ENCODE results near the gene CAMSAP1.
"Not testable (repeated sequence)": the region's sequence is repeated elsewhere in the genome, so short reads cannot be mapped to it uniquely, and the experiment has no call there.

The CAMSAP1 gene

DNA sequence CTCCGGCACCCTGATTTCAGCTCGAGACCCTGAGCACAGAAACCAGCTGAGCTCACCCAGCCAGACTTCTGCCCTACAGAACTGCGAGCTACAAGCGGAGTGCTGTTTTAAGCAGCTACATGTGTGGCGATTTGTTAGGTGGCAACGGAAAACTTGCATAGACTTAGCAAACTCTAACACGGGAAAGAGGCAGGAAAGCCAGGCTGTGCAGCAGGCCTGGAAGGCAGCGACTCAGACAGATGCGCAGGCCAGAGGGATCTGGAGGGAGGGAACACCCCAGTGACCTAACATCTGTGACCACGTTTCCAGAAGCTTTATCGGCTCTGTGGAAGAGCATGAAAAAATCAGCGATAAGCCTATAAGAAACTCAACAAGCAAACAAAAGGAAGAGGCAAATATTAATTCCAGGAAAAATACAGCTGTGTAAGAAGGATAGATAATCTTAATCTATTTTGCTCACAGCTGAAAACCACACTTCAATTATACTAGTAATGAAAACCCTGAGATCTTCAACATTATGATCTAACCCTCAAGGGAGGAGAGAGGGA is 42.9 kb upstream of the CAMSAP1 start:
- no peaks in the 10 kb centered on the region for H3K27me3 ChIP-seq
- no peaks in the 10 kb centered on the region for H3K4me1 ChIP-seq (ENCODE audit: control insufficient read depth in 1 of 2, insufficient read depth in 1 of 2, low read depth in 1 of 2, low read length in 1 of 2)
- H3K27ac ChIP-seq = no peak overlapping the region
- H3K4me3 ChIP-seq (ENCODE audit: low read depth in 1 of 2, low read length in 1 of 2) = no peak overlapping the region
- H3K36me3 ChIP-seq = peaks cover 93% of the 10 kb centered on the region
- TF ChIP-seq CTCF (IDR thresholded peaks at IDR 0.05) = no peak
- no peaks in the 10 kb centered on the region for H3K9me3 ChIP-seq

DNA sequence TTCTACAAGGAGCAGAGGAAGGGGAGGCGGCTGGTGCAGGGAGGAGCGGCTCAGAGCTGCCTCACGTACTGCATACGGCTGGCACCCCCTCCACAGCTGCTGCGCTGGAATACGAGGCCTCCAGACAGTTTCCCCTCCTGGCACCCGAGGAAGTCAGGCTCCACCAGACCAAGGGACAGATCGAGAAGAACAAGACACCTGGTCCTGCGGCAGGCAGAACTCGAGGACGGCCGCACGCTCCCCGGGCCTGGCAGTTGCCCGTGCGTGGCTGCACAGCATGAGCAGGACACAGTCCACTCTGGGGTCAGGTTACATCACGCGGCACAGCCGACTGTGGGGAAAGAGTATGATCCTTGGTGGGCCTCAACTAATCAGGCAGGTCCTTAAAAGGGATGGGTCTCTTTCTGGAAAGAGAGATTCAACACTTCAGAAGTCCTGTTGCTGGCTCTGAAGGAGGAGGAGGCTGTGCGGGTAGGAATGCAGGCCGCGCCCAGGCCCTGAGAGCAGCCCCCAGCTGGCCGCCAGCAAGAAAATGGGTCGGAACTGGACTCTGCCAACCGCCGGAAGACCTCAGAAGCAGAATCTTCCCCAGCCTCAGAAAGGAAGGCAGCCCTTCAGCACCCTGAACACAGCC is 42.3 kb upstream of the CAMSAP1 start:
- H3K27me3 ChIP-seq = no peaks in the 10 kb centered on the region
- H3K36me3 ChIP-seq = peaks cover 93% of the 10 kb centered on the region
- no peak overlapping the region for H3K27ac ChIP-seq
- H3K4me1 ChIP-seq (ENCODE audit: control insufficient read depth in 1 of 2, insufficient read depth in 1 of 2, low read depth in 1 of 2, low read length in 1 of 2) = no peaks in the 10 kb centered on the region
- no peaks in the 10 kb centered on the region for H3K9me3 ChIP-seq
- no peak for TF ChIP-seq CTCF (IDR thresholded peaks at IDR 0.05)
- no peak overlapping the region for H3K4me3 ChIP-seq (ENCODE audit: low read depth in 1 of 2, low read length in 1 of 2)

GRCh38 chr9:135948968-135949367 is 41.6 kb upstream of the CAMSAP1 start:
- no peak overlapping the region for H3K4me3 ChIP-seq (ENCODE audit: low read depth in 1 of 2, low read length in 1 of 2)
- H3K4me1 ChIP-seq (ENCODE audit: control insufficient read depth in 1 of 2, insufficient read depth in 1 of 2, low read depth in 1 of 2, low read length in 1 of 2) = no peaks in the 10 kb centered on the region
- H3K36me3 ChIP-seq = peaks cover 94% of the 10 kb centered on the region
- H3K27me3 ChIP-seq = no peaks in the 10 kb centered on the region
- no peaks in the 10 kb centered on the region for H3K9me3 ChIP-seq
- H3K27ac ChIP-seq = no peak overlapping the region
- TF ChIP-seq CTCF (IDR thresholded peaks at IDR 0.05) = no peak

DNA sequence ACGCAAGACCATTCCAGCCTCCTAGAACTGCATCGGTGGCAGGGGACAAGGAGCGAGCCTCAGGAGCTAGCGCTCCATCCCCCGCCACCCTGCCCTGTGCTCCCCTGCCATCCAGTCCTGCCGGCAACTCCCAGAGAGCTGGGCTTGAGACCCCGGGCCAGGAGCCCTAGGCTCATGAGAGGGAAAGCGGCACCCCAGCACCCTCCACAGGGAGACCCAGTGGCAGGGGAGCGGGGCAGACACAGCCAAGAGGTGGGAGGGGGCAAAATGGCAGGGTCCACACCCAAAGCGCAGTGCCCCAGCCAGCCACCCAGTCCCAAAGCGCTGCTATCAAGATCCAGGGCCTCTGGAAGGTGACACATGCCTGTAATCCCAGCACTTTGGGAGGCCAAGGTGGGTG is 41.1 kb upstream of the CAMSAP1 start:
- Histone ChIP-seq H3K4me1 (ENCODE audit: control insufficient read depth in 1 of 2, insufficient read depth in 1 of 2, low read depth in 1 of 2, low read length in 1 of 2) (no peaks in the 10 kb centered on the region), H3K27ac (no peak overlapping the region), H3K4me3 (ENCODE audit: low read depth in 1 of 2, low read length in 1 of 2) (no peak overlapping the region), H3K27me3 (no peaks in the 10 kb centered on the region), H3K36me3 (peaks cover 95% of the 10 kb centered on the region), H3K9me3 (no peaks in the 10 kb centered on the region)
- TF ChIP-seq CTCF (IDR thresholded peaks at IDR 0.05) = no peak

DNA sequence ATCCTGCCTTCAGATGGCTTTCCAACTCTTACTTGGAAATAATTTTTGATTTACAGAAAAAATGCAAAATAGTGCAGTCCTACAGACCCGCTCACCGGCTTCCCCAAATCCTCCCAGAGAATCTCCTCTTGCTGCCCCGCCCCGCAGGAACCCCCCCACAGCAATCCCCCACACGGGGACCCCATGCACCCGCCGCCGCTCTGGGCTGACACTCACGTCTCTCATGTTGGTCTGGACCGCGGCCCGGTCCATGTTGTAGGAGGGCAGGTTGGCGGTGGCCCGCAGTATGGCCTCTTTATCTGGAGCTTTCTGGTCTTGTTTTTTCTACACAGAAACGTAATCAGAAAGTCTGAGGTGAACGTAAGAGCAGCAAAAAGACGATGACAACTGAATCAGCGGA is 40.2 kb upstream of the CAMSAP1 start:
- H3K9me3 ChIP-seq = no peaks in the 10 kb centered on the region
- TF ChIP-seq CTCF (IDR thresholded peaks at IDR 0.05) = no peak
- H3K4me1 ChIP-seq (ENCODE audit: control insufficient read depth in 1 of 2, insufficient read depth in 1 of 2, low read depth in 1 of 2, low read length in 1 of 2) = no peaks in the 10 kb centered on the region
- no peaks in the 10 kb centered on the region for H3K27me3 ChIP-seq
- no peak overlapping the region for H3K27ac ChIP-seq
- H3K36me3 ChIP-seq = peaks cover 93% of the 10 kb centered on the region
- H3K4me3 ChIP-seq (ENCODE audit: low read depth in 1 of 2, low read length in 1 of 2) = no peak overlapping the region

DNA sequence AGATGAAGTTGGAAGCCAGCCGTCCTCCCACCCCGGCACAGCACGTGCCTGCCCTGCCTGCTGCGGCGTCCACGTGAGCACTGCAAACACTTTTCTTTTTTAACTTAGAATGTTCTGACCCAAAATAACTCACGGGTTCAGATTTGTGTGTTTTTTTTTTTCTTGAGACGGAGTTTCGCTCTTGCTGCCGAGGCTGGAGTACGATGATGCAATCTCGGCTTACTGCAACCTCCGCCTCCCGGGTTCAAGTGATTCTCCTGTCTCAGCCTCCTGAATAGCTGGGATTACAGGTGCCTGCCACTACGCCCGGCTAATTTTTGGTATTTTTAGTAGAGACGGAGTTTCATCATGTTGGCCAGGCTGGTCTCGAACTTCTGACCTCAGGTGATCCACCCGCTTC is 39.8 kb upstream of the CAMSAP1 start:
- H3K27me3 ChIP-seq; H3K27ac ChIP-seq; H3K4me1 ChIP-seq (ENCODE audit: control insufficient read depth in 1 of 2, insufficient read depth in 1 of 2, low read depth in 1 of 2, low read length in 1 of 2); H3K9me3 ChIP-seq; H3K4me3 ChIP-seq (ENCODE audit: low read depth in 1 of 2, low read length in 1 of 2): not testable (repeated sequence)
- peaks cover 91% of the 10 kb centered on the region for H3K36me3 ChIP-seq
